ENCODE data around the gene PKHD1.

PKHD1 gene

GRCh38 chr6:51600514-51600913 lies 486.9 kb downstream of the PKHD1 start:
- no peak overlapping the region for H3K27ac ChIP-seq (ENCODE audit: low read depth, low read length, severe bottlenecking)
- H3K4me1 ChIP-seq (ENCODE audit: control insufficient read depth, insufficient read depth, low read length, poor library complexity, severe bottlenecking): no peaks in the 10 kb centered on the region
- H3K4me3 ChIP-seq (ENCODE audit: extremely low read depth, insufficient read depth, low read length, poor library complexity, severe bottlenecking): no peak overlapping the region
- WGBS, 2 experiments (ENCODE audit: insufficient coverage in 2 of 2): no CpG with 5 or more reads among the region's 2 CpGs
- no peaks in the 10 kb centered on the region for H3K9me3 ChIP-seq (ENCODE audit: control insufficient read depth, low read length)
- H3K36me3 ChIP-seq (ENCODE audit: control insufficient read depth, insufficient read depth, low read length): no peaks in the 10 kb centered on the region

GRCh38 chr6:51598171-51598570 lies 489.2 kb downstream of the PKHD1 start:
- Histone ChIP-seq H3K4me1 (ENCODE audit: control insufficient read depth, insufficient read depth, low read length, poor library complexity, severe bottlenecking) (no peaks in the 10 kb centered on the region), H3K9me3 (ENCODE audit: control insufficient read depth, low read length) (no peaks in the 10 kb centered on the region), H3K4me3 (ENCODE audit: extremely low read depth, insufficient read depth, low read length, poor library complexity, severe bottlenecking) (no peak overlapping the region), H3K36me3 (ENCODE audit: control insufficient read depth, insufficient read depth, low read length) (no peaks in the 10 kb centered on the region), H3K27ac (ENCODE audit: low read depth, low read length, severe bottlenecking) (no peak overlapping the region)
- WGBS, 2 experiments (ENCODE audit: insufficient coverage in 2 of 2): 89 to 98% methylated on average over 14 to 18 of the region's 18 CpGs

GRCh38 chr6:51594981-51595380 lies 492.4 kb downstream of the PKHD1 start:
- Histone ChIP-seq H3K4me1 (ENCODE audit: control insufficient read depth, insufficient read depth, low read length, poor library complexity, severe bottlenecking) (no peaks in the 10 kb centered on the region), H3K4me3 (ENCODE audit: extremely low read depth, insufficient read depth, low read length, poor library complexity, severe bottlenecking) (no peak overlapping the region), H3K36me3 (ENCODE audit: control insufficient read depth, insufficient read depth, low read length) (no peaks in the 10 kb centered on the region), H3K27ac (ENCODE audit: low read depth, low read length, severe bottlenecking) (no peak overlapping the region), H3K9me3 (ENCODE audit: control insufficient read depth, low read length) (no peaks in the 10 kb centered on the region)
- 69 to 78% methylated on average over 1 of the region's 1 CpG for WGBS, 2 experiments (ENCODE audit: insufficient coverage in 2 of 2)

- Histone ChIP-seq H3K9me3 (ENCODE audit: control insufficient read depth, low read length) (no peaks in the 10 kb centered on the region), H3K27ac (ENCODE audit: low read depth, low read length, severe bottlenecking) (no peak overlapping the region), H3K4me3 (ENCODE audit: extremely low read depth, insufficient read depth, low read length, poor library complexity, severe bottlenecking) (no peak overlapping the region), H3K36me3 (ENCODE audit: control insufficient read depth, insufficient read depth, low read length) (no peaks in the 10 kb centered on the region), H3K4me1 (ENCODE audit: control insufficient read depth, insufficient read depth, low read length, poor library complexity, severe bottlenecking) (no peaks in the 10 kb centered on the region)
These were observed 502.1 kb downstream of the PKHD1 start for GRCh38 chr6:51585264-51585663.

GRCh38 chr6:51584163-51584562 lies 503.2 kb downstream of the PKHD1 start:
- Histone ChIP-seq H3K4me1 (ENCODE audit: control insufficient read depth, insufficient read depth, low read length, poor library complexity, severe bottlenecking) (no peaks in the 10 kb centered on the region), H3K36me3 (ENCODE audit: control insufficient read depth, insufficient read depth, low read length) (no peaks in the 10 kb centered on the region), H3K4me3 (ENCODE audit: extremely low read depth, insufficient read depth, low read length, poor library complexity, severe bottlenecking) (no peak overlapping the region), H3K27ac (ENCODE audit: low read depth, low read length, severe bottlenecking) (no peak overlapping the region), H3K9me3 (ENCODE audit: control insufficient read depth, low read length) (no peaks in the 10 kb centered on the region)
- WGBS, 2 experiments (ENCODE audit: insufficient coverage in 2 of 2): no CpG with 5 or more reads among the region's 3 CpGs

GRCh38 chr6:51578994-51579393 lies 508.4 kb downstream of the PKHD1 start:
- WGBS, 2 experiments (ENCODE audit: insufficient coverage in 2 of 2): 76 to 80% methylated on average over 3 of the region's 5 CpGs
- H3K4me1 ChIP-seq (ENCODE audit: control insufficient read depth, insufficient read depth, low read length, poor library complexity, severe bottlenecking): no peaks in the 10 kb centered on the region
- H3K4me3 ChIP-seq (ENCODE audit: extremely low read depth, insufficient read depth, low read length, poor library complexity, severe bottlenecking): no peak overlapping the region
- no peaks in the 10 kb centered on the region for H3K36me3 ChIP-seq (ENCODE audit: control insufficient read depth, insufficient read depth, low read length)
- no peak overlapping the region for H3K27ac ChIP-seq (ENCODE audit: low read depth, low read length, severe bottlenecking)
- no peaks in the 10 kb centered on the region for H3K9me3 ChIP-seq (ENCODE audit: control insufficient read depth, low read length)

GRCh38 chr6:51578362-51578761 lies 509.1 kb downstream of the PKHD1 start:
- no peaks in the 10 kb centered on the region for H3K36me3 ChIP-seq (ENCODE audit: control insufficient read depth, insufficient read depth, low read length)
- H3K27ac ChIP-seq (ENCODE audit: low read depth, low read length, severe bottlenecking): no peak overlapping the region
- no peaks in the 10 kb centered on the region for H3K4me1 ChIP-seq (ENCODE audit: control insufficient read depth, insufficient read depth, low read length, poor library complexity, severe bottlenecking)
- H3K4me3 ChIP-seq (ENCODE audit: extremely low read depth, insufficient read depth, low read length, poor library complexity, severe bottlenecking): no peak overlapping the region
- H3K9me3 ChIP-seq (ENCODE audit: control insufficient read depth, low read length): no peaks in the 10 kb centered on the region
- WGBS, 2 experiments (ENCODE audit: insufficient coverage in 2 of 2): no CpG with 5 or more reads among the region's 2 CpGs

GRCh38 chr6:51574040-51574439 lies 513.4 kb downstream of the PKHD1 start:
- H3K4me1 ChIP-seq (ENCODE audit: control insufficient read depth, insufficient read depth, low read length, poor library complexity, severe bottlenecking): no peaks in the 10 kb centered on the region
- no peaks in the 10 kb centered on the region for H3K36me3 ChIP-seq (ENCODE audit: control insufficient read depth, insufficient read depth, low read length)
- H3K9me3 ChIP-seq (ENCODE audit: control insufficient read depth, low read length): no peaks in the 10 kb centered on the region
- H3K27ac ChIP-seq (ENCODE audit: low read depth, low read length, severe bottlenecking): no peak overlapping the region
- WGBS, 2 experiments (ENCODE audit: insufficient coverage in 2 of 2): no CpG with 5 or more reads among the region's 1 CpG
- H3K4me3 ChIP-seq (ENCODE audit: extremely low read depth, insufficient read depth, low read length, poor library complexity, severe bottlenecking): no peak overlapping the region

GRCh38 chr6:51571168-51571567 lies 516.2 kb downstream of the PKHD1 start:
- 83% methylated on average over 1 of the region's 1 CpG; no CpG with 5 or more reads in 1 of the 2 experiments for WGBS, 2 experiments (ENCODE audit: insufficient coverage in 2 of 2)

GRCh38 chr6:51570168-51570921 lies 517.1 kb downstream of the PKHD1 start:
- no peaks in the 10 kb centered on the region for H3K4me1 ChIP-seq (ENCODE audit: control insufficient read depth, insufficient read depth, low read length, poor library complexity, severe bottlenecking)
- H3K9me3 ChIP-seq (ENCODE audit: control insufficient read depth, low read length): no peaks in the 10 kb centered on the region
- WGBS, 2 experiments (ENCODE audit: insufficient coverage in 2 of 2): 87 to 92% methylated on average over 1 to 3 of the region's 5 CpGs

More at GRCh38 chr6:51571168-51571567, 516.2 kb downstream of the PKHD1 start:
- Histone ChIP-seq H3K4me3 (ENCODE audit: extremely low read depth, insufficient read depth, low read length, poor library complexity, severe bottlenecking) (no peak overlapping the region), H3K36me3 (ENCODE audit: control insufficient read depth, insufficient read depth, low read length) (no peaks in the 10 kb centered on the region), H3K4me1 (ENCODE audit: control insufficient read depth, insufficient read depth, low read length, poor library complexity, severe bottlenecking) (no peaks in the 10 kb centered on the region), H3K27ac (ENCODE audit: low read depth, low read length, severe bottlenecking) (no peak overlapping the region), H3K9me3 (ENCODE audit: control insufficient read depth, low read length) (no peaks in the 10 kb centered on the region)

GRCh38 chr6:51569594-51569993 lies 517.8 kb downstream of the PKHD1 start:
- Histone ChIP-seq H3K9me3 (ENCODE audit: control insufficient read depth, low read length) (no peaks in the 10 kb centered on the region), H3K27ac (ENCODE audit: low read depth, low read length, severe bottlenecking) (no peak overlapping the region), H3K36me3 (ENCODE audit: control insufficient read depth, insufficient read depth, low read length) (no peaks in the 10 kb centered on the region), H3K4me1 (ENCODE audit: control insufficient read depth, insufficient read depth, low read length, poor library complexity, severe bottlenecking) (no peaks in the 10 kb centered on the region), H3K4me3 (ENCODE audit: extremely low read depth, insufficient read depth, low read length, poor library complexity, severe bottlenecking) (no peak overlapping the region)
- 80 to 89% methylated on average over 1 of the region's 1 CpG for WGBS, 2 experiments (ENCODE audit: insufficient coverage in 2 of 2)

More at GRCh38 chr6:51570168-51570921, 517.1 kb downstream of the PKHD1 start:
- Histone ChIP-seq H3K36me3 (ENCODE audit: control insufficient read depth, insufficient read depth, low read length) (no peaks in the 10 kb centered on the region), H3K4me3 (ENCODE audit: extremely low read depth, insufficient read depth, low read length, poor library complexity, severe bottlenecking) (no peak overlapping the region), H3K27ac (ENCODE audit: low read depth, low read length, severe bottlenecking) (no peak overlapping the region)
